GM21723 (cell line): ENCODE data around the gene SMARCAL1.
A peak's percentile ranks its signal among the peaks of the same experiment; 100 is the strongest.

ENCODE experiments used
- ATAC-seq: cut with Tn5 transposase; IDR thresholded peaks from one replicate; pipeline ENCODE4 v1.9.1; 2021; ENCODE audit warnings: mild to moderate bottlenecking, moderate library complexity; ENCODE audit not compliant: unreplicated experiment

SMARCAL1 gene

DNA sequence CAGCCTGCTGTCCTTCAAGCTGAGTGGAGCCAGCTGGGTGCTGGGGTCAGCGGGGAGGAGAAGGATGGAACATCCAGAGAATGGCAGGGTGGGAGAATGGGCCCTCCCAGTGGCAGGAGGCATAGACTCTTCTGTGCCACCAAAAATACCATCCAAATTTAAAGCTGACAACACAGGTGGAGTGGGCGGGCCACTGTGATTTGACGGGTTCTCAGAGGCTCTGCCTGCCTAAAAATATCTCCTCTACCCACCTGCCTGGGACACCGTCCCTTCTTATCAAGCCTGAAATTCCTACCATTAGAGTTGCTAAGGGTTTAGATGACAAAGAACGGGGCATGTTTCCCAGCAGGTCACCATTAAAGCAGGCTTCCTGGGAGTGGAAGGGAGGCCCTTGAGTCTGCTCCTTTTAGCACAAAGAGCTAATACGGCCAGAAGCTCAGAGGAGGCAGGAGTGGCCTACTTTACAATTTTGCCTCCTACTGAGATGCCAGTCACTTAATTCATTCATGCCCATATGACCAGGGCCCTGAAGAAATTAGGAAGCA is 20.2 kb upstream of the SMARCAL1 start:
- no peak for ATAC-seq

DNA sequence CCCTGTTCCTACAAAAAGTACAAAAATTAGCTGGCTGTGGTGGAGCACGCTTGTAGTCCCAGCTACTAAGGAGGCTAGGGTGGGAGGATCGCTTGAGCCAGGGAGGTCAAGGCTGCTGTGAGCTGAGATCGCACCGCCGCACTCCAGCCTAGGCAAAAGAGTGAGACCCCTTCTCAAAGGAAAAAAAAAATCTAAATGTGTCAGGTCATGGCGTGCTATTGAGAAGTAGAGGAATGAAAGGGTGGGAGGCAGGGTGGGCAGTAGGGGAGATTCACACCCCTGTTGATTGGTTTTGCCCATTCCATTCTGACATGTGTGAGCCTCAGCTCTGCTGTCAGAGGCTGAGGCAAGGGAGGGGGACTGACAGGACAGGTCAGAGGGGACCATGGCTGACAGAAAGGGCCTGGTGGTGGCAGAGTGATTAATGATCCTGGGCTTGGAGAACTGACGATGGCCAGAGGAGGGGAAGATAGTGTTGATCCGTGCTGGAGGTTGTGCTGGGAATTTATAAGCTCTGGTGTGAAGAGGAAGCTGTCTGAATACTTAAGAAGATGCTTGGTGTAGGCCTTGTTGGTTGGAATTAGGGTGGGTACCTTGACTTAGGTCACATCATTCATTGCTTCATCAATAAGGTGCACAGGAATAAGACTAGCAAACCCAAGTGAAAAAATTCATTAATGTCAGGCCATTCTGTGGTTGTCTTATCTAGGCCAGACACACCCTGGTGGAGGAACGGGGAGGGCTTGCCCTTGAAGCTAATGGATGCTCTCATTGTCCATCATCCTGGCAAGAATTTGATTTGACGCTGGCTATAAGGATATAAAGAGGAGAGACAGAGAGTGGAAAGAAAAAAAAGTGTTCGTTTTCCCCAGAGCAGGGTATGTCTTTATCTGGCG is 19.1 kb upstream of the SMARCAL1 start:
- ATAC-seq: no peak

DNA sequence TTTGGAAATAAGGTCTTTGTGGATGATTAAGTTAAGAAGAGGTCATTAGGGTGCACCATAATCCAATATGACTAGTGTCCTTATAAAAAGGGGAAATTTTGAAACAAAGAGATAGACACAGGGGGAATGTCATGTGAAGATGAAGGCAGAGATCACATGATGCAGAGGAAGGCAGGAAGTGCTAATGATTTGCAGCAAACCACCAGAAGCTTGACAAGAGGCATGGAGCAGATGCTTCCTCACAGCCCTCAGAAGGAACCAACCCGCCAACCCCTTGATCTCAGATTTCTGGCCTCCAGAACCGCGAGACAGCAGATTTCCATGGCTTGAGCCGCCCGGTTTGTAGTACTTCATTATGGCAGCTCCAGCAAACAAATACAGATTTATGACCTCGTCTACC is 17.4 kb upstream of the SMARCAL1 start:
- no peak for ATAC-seq

DNA sequence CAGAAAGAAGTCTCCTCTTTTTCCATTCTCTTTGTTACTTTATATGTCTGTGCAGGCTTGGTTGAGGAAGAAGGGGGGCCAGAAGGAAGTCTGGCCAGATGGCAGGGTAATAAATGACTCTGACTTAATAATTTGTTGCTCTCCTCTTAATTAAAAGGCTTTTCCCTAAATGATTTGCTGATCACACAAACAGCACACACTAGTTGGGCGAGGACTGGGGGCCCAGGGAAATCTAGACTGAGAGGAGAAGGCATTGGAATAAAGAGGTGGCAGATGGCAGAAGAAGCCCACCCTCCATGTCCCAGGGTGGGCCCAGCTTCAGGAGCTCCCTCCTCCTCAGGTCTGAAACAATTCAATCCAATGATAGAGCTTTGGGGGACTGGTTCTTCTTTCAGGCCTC is 12.7 kb upstream of the SMARCAL1 start:
- no peak for ATAC-seq

DNA sequence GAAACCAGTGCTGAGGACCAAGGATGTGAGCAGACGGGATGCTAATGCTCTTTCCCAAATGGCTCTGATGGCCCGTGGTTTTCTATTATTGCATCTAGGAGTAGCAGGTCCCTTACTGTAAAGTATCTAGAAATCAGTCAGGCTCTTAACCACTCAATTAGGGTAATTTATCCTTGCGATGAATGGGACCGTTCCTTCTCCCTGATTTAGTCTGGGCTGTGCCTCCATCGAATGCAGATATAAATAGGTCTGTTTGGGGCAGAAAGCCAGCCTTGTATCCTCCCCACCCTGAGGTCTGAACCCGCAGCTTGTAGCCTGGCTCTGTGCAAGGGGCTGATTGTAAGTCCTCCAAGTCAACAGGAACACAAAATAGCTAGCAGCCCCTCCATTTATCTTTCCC is 9.5 kb upstream of the SMARCAL1 start:
- no peak for ATAC-seq

DNA sequence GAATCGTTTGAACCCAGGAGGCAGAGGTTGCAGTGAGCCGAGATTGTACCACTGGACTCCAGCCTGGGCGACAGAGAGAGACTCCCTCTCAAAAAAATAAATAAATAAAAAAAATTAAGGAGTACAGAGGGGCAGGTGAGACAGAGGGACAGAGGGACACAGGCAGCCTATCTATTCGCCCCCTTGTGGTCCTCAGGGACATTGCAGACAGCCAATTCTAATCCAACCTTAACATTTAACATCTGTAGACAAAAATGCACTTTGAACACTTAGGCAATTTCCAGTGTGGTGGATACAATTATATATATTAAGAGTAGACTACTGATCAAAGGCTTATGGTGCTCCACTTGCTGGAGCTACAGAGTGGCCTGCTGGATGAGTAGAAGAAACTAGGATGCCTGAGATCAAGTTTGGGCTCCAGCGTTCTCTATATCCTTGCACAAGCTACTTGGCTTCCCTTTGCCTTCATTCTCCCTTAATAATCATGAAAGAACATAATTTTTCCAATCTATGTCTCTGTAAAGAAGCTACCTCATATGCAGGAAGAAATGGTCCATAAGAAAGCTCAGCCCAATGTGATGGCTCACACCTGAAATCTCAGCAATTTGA is 8.2 kb upstream of the SMARCAL1 start:
- ATAC-seq: peak; percentile 72

DNA sequence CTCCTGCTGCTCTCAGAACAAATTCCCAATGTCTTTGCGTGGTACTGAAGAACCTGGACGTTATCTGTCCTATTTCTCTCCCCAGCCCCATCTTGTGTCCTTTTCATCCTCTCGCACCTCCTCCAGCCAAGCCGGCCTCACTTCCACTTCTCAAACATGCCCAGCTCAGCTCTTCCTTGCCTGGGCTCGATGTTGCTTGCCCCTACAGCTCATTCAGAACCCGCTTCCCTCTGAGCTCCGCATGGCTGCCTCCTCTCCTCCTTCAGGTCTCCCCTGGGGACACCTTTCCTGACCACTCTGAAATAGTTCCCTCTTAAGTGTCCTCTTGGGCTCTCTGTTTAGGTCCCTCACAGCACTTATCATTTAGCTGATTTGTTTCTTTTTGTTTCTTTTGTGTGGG is 6.7 kb upstream of the SMARCAL1 start:
- ATAC-seq: no peak

DNA sequence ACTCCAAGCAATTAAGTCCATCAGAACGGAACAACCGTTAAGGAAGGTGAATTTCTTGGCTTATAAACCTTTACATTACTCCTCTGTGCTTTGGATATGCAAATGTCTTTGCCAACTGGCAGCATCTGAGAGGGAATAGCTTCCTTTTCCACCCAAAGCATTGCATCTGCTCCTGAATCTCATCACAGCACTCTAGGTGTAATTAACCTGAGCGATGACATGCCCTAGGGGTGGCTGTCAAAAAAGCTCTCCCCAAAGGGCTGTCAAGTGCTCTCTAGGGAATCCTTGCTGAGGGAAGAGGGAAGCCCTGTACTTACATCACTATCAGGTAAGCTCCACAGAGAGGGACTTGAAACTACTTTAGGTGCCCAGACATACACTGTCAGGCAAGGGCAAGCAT is 5.5 kb upstream of the SMARCAL1 start:
- ATAC-seq: no peak

DNA sequence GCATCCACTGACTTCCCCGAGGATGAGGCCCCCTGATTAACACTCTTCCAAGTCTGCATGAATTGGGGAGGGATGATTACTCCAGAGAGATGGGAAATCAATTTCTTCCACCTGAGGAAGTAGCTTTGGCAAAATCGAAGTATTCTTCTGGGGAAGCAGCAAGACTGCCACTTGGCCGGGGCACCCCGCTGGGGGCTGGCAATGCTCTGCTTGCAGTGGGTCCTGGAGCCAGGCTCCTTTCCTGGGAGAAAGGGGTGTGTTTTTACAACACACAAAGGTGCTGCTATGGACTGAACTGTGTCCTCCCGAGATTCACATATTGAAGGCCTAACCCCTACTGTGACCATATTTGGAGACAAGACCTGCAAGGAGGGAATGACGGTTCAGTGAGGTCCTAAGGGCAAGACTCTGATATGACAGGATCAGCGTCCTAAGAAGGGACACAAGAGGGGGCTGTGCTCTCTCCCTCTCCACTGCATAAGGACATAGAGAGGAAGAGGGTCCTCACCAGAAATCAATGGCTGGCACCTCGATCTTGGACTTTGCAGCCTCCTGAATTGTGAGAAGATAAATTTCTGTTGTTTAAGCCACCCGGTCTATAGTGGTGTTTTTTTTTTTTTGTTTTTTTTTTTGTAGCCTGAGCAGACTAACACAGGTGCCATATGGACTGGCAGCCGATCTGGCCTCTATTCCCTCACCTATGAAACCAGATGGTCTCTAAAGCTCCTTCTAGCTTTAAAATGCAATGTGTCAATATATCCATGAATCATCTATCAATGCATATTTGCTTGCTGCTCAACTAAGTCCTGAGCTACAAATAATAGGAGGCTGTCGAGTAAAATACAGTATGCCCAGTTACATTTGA is 3.6 kb upstream of the SMARCAL1 start:
- no peak for ATAC-seq

DNA sequence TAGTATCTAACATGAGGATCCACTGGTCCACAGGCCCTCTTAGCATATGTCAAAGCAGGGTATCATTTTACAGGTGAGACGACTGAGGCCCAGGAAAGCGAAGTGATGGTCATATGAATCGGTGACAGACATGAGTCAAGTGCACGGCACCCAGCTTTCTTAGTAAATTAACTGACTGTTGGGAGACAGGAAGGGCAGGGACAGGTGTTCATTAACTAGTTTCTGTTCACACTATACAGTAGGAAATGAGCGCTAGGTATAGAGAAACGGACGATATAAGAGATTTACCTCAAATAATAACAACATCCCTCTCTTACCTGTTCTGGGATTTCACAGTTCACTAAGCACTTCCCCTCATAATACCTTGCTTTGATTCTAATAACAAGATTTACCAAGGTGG is 1.7 kb upstream of the SMARCAL1 start:
- ATAC-seq: no peak

DNA sequence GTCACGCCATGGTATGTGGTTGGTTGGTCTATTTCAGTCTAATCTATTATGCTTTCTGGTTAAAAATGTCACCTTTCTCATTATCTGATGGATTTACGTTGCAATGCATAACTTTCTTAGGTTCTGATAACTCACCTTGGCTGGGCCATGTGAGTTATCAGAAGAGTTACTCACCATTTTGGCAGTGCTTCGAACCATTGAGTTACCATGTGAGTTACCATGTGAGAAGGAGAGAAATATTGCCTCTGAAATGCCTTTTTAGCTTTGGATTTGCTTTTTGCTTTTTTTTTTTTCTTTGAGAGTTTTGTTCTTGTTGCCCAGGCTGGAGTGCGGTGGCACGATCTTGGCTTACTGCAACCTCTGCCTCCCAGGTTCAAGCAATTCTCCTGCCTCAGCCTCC is 1.6 kb downstream of the SMARCAL1 start:
- no peak for ATAC-seq

DNA sequence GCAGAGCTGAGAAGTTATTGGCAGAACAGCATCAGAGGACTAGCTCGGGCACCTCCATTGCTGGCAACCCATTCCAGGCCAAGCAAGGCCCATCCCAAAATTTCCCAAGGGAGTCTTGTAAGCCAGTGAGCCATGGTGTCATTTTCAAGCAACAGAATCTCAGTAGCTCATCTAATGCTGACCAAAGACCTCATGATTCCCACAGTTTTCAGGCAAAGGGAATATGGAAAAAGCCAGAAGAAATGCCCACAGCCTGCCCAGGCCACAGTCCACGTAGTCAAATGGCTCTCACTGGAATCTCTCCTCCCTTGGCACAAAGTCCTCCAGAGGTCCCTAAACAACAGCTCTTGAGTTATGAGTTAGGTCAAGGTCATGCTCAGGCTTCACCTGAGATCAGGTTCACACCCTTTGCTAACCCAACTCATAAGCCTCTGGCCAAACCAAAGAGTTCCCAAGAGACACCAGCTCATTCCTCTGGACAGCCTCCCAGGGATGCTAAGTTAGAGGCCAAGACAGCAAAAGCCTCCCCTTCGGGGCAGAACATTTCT is 2.6 kb downstream of the SMARCAL1 start:
- ATAC-seq: no peak

DNA sequence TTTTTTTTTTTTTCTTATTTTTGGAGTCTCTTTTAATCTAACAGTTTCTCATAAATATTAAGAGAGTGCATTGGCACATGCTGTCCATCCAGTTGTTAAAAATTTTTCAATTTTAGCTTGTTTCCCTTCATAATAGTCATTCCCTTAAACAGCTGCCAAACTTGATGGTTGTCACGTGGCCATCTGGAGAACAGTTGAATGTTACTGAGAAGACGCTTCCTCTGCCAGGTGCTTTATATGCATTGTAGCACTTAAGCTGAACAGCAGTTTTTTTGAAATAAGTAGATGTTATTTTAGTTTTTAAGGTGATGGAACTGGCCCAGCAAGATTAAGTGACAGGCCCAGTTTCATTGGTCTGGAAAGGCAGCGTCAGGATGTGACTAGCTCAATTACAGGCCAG is 3.3 kb downstream of the SMARCAL1 start:
- ATAC-seq: no peak

DNA sequence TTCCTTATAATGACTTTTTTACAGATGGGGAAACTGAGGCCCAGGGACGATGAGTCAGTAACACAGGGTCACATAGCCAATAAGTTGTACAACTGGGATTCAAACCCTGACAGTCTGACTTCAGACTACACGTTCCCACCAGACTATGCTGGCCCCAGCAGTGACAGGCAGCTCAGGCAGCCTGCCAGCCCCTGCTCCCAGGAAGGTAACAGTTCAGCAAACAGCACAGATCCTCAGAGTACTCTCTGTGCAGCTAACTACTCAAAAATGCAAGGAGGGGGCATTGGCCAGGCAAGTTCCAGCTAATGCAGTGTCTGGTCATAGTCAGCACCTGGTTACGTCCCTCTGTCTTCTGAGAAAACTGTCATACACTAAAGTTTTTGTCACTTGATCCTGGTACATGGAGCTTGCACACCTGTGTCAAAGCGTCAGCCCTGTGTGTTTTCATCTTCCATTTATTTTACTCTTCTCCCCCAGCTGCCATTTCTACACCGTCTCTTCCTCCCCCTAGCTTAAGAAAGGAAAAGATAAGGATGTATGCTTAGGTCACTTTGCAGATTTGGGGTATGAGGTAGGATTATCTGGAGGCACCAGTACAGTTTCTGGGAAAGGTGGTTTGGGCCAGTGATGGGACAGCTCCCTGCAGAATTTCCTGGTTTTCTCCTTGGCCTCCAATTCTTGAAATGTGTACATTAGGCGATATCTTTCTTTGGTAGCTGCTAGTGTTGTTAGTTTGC is 4.5 kb downstream of the SMARCAL1 start:
- no peak for ATAC-seq

DNA sequence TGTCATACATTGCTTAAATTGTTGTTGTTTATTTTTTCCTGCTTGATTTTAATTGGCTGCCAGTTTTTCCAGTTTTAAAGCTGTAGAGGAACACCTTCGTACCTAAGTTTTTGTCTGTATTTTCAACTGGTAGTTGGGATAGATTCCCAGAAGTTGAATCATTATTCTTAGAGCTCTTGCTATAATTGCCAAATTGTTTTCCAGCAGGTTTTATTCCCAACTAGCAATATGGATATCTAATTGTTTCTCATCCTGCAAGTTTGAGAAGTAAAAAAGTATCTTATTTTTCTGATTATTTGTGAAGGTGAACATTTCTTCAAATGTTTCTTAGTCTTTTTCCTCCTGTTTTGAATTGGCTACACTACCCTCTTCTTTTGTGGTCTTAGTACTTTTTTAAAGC is 6.7 kb downstream of the SMARCAL1 start:
- ATAC-seq: no peak

DNA sequence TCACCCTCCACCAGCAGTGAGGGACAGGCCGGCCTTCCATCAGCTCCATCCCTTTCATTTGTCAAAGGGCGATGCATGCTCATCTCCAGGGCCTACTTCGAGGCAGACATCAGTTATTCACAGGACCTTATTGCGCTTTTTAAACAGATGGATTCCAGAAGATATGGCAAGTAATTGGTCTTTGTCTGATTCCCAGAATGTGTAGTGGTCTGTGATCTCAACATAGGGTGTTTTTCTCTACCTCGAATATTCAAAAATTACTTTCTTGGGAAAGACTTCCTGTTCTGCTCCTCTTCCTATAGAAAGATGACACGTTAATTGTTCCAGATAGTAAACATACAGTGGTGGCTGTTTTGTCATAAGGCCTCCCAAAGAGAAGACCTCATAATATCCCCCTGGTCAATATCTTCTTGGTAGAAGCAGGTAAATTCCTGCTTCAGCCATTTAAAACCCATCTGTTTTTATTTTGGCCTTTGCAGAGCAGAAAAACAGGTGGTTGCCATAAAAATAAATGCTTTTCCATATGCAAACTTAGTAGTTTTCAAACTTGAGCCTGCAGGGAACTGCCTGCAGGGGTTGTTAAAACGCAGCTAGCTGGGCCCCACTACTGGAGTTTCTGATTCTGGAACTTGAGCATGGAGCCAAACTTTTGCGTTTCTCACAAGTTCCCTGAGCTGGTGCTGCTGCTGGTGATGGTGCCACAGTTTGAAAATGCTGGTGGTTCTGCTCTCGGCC is 8.2 kb downstream of the SMARCAL1 start:
- ATAC-seq: no peak

DNA sequence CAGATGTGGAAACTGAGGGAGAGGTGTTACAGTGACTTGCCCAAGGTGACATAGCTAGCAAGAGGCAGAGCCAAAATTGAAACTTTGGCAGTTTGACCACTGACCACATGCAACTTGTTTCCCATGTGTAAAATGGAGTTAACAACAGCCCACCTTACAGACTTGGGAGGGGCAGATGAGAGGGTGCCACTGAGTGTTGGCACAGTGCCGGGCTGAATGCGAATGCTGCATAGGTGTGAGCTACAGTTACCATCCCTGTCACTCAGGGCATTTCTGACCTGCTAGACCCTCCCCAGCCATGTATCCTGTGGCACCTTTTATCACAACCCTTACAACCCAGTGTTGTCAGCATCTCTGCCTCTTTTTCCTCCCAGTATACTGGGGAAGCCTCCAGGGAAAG is 10.8 kb downstream of the SMARCAL1 start:
- ATAC-seq: no peak

DNA sequence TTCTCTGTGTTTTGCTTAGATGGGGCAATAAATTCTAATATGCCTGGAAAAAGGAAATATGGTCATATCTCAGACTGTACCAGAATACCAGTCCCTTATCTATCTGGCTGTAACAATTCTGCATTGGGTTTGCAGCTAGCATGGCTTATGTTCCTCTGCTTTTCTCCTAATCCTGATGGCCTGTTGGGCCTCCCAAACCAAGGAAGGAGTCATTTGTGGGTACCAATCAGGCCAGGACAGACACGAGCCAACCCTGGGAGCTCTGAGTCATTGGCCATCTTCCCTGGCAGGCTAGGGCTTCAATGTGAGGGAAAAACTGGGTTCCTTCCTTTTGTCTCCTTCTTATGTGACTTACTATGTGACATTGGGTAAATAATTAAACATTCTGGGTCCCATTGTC is 12.0 kb downstream of the SMARCAL1 start:
- no peak for ATAC-seq

DNA sequence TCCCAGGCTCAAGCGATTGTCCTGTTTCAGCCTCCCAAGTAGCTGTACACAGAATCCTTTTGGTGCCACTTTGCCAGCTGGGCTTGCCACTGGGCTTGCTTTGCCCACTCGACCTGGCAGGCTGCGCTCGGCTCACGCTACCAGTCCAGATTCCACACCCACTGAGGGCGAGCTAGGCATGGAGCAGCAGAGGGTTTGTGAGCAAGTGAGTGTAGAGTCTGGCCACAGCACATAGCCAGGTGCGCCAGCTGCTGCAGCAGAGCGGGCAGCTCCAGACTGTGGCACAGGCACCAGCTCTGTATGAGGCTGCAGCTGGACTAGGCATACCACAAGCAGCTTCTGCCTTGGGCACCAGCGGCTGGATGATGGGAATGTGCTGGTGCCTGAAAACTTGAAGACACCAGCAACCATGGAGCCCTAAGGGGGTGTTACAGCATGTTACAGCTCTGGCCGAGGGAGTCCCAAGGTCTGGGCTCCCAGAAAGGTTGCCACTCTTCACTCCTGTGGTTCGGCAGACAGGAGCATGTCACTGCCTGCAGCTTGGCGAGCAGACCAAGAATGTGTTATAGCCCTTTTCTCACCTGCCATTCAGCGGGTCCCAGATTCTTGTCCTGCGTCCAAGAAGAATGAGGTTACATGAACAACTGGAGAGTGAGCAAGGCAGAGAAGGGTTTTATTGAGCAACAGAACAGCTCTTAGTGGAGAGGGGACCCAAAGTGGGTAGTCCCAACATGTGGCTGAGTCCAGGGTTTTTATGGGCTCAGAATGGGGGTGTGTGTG is 12.9 kb downstream of the SMARCAL1 start:
- ATAC-seq: no peak
